HepG2 (cell line): ENCODE results near the gene PLD2. TPM values are rescaled to one million over a fixed set of nuclear protein-coding genes. Genes with fewer than 3 reads are reported as not detected.

Experiments used
- AKNA ChIP-seq: sonication (generic); formaldehyde crosslinking; IDR thresholded peaks from 2 replicates; pipeline ENCODE4 v1.4.0; 2020; ENCODE audit warnings: missing genetic modification reagents, borderline replicate concordance
- BATF2 ChIP-seq: sonication (generic); formaldehyde crosslinking; IDR thresholded peaks from 2 replicates; pipeline ENCODE4 v1.8.0; 2022; ENCODE audit warnings: mild to moderate bottlenecking, missing genetic modification reagents, moderate library complexity
- ETV5 ChIP-seq: IDR thresholded peaks from 2 replicates; pipeline ENCODE4 v1.6.1; 2018; ENCODE audit warnings: missing biosample characterization, missing genetic modification reagents, inconsistent platforms, borderline replicate concordance
- GTF3A ChIP-seq: sonication (generic); formaldehyde crosslinking; conservative IDR thresholded peaks from 2 replicates; pipeline ENCODE4 v1.4.0; 2020; ENCODE audit warnings: mild to moderate bottlenecking, missing genetic modification reagents
- NCOA1 ChIP-seq: sonication (generic); formaldehyde crosslinking; IDR thresholded peaks from 2 replicates; pipeline ENCODE4 v1.9.0; 2021; ENCODE audit warnings: missing genetic modification reagents
- PCBP2 ChIP-seq: fragments of 200-400 bp; formaldehyde crosslinking; optimal IDR thresholded peaks from 2 replicates; pipeline ENCODE3; 2018; ENCODE audit warnings: low read length, low read depth; ENCODE audit not compliant: poor library complexity, severe bottlenecking
- PHB2 ChIP-seq: fragments of 450-650 bp; IDR thresholded peaks from 2 replicates; pipeline ENCODE4 v1.6.1; 2018; ENCODE audit not compliant: partially characterized antibody
- REPIN1 ChIP-seq: sonication (generic); formaldehyde crosslinking; IDR thresholded peaks from 2 replicates; pipeline ENCODE4 v1.8.0; 2022; ENCODE audit warnings: missing genetic modification reagents, low read depth, mild to moderate bottlenecking, borderline replicate concordance
- SOX6 ChIP-seq, 2 experiments: fragments of 450-650 bp in 1 of 2; sonication (generic) in 1 of 2; formaldehyde crosslinking in 1 of 2; IDR thresholded peaks; 2 replicates each; pipeline versions ENCODE4 v1.4.0 to v1.6.1; 2017 to 2020; ENCODE audit warnings: antibody characterized with exemption in 1 of 2, mild to moderate bottlenecking in 1 of 2, missing genetic modification reagents in 1 of 2
- TRIM24 ChIP-seq: sonication (generic); formaldehyde crosslinking; IDR thresholded peaks from 2 replicates; pipeline ENCODE4 v1.8.0; 2022; ENCODE audit warnings: mild to moderate bottlenecking, missing genetic modification reagents
- ZKSCAN1 ChIP-seq: fragments of 150-350 bp; IDR thresholded peaks from 2 replicates; pipeline ENCODE4 v1.6.1; 2014; ENCODE audit warnings: low read length
- ZZZ3 ChIP-seq: sonication (generic); formaldehyde crosslinking; IDR thresholded peaks from 2 replicates; pipeline ENCODE4 v1.4.0; 2020; ENCODE audit warnings: missing genetic modification reagents, mild to moderate bottlenecking, borderline replicate concordance
- polyA plus RNA-seq, 8 experiments: library from polyadenylated mRNA; depleted of rRNA in 3 of 8; stranded (reverse) in 7 of 8; unstranded in 1 of 8; fragments of >200 nt; fragmentation: Illumina TruSeq in 4 of 8; extraction: Trizol in 4 of 8; gene quantifications; 2 replicates each; pipeline versions ENCODE4 v1.2.1 to v1.2.3, GENCODE V29; 2011 to 2016; ENCODE audit warnings: low read depth in 4 of 8, missing spikeins in 1 of 8, mixed read lengths in 1 of 8; ENCODE audit not compliant: insufficient read depth in 1 of 8
- total RNA-seq, 5 experiments: library from RNA; depleted of rRNA; stranded (reverse); fragments of >200 nt; fragmentation: Illumina TruSeq; extraction: Trizol; gene quantifications; 2 replicates each; pipeline ENCODE4 v1.2.3, GENCODE V29; 2016; ENCODE audit warnings: low read depth in 1 of 5
- TF ChIP-seq, protein P1 (sequence below): sonication (generic); formaldehyde crosslinking; conservative IDR thresholded peaks from 2 replicates; pipeline ENCODE4 v1.4.0; 2020; ENCODE audit warnings: missing genetic modification reagents
- TF ChIP-seq, protein P2 (sequence below): IDR thresholded peaks from 2 replicates; pipeline ENCODE4 v1.6.1; 2018; ENCODE audit warnings: missing genetic modification reagents
- TF ChIP-seq, protein P3 (sequence below): IDR thresholded peaks from 2 replicates; pipeline ENCODE4 v1.6.1; 2018; ENCODE audit warnings: missing genetic modification reagents, mild to moderate bottlenecking, missing compliant biosample characterization
- TF ChIP-seq, protein P4 (sequence below): sonication (generic); formaldehyde crosslinking; IDR thresholded peaks from 2 replicates; pipeline ENCODE4 v1.9.0; 2021; ENCODE audit warnings: missing genetic modification reagents, borderline replicate concordance

PLD2 gene
- total and polyA plus RNA-seq, 2 of the 13 experiments (the other 11 are each of a cell fraction or from before 2014, with no cell fraction given) = 13.4 to 29.7 TPM

GRCh38 chr17:4788807-4789700 is 17.9 kb upstream of the PLD2 start, which contains the start of gene GLTPD2 (continued):
- TF ChIP-seq AKNA (CRISPR knock-in tag) (0 out of 2 replicates have a peak, but pooled peaks have one; percentile 43), ZKSCAN1 (no peak), GTF3A (CRISPR knock-in tag) (no peak), TRIM24 (no peak), PHB2 (no peak), ZZZ3 (no peak), PCBP2 (no peak), ETV5 (CRISPR knock-in tag) (no peak; the same call in 1 of the 2 replicates), BATF2 (CRISPR knock-in tag) (no peak), REPIN1 (CRISPR knock-in tag) (no peak; the same call in none of the 2 replicates), SOX6 (IDR thresholded peaks at IDR 0.05) (no peak), SOX6 (CRISPR knock-in tag; IDR thresholded peaks at IDR 0.05) (no peak; the same call in 1 of the 2 replicates), NCOA1 (peak; percentile 73; the same call in 1 of the 2 replicates)
- TF ChIP-seq, protein P1, sequence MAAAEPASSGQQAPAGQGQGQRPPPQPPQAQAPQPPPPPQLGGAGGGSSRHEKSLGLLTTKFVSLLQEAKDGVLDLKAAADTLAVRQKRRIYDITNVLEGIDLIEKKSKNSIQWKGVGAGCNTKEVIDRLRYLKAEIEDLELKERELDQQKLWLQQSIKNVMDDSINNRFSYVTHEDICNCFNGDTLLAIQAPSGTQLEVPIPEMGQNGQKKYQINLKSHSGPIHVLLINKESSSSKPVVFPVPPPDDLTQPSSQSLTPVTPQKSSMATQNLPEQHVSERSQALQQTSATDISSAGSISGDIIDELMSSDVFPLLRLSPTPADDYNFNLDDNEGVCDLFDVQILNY (CRISPR knock-in tag) = no peak
- TF ChIP-seq, protein P2, sequence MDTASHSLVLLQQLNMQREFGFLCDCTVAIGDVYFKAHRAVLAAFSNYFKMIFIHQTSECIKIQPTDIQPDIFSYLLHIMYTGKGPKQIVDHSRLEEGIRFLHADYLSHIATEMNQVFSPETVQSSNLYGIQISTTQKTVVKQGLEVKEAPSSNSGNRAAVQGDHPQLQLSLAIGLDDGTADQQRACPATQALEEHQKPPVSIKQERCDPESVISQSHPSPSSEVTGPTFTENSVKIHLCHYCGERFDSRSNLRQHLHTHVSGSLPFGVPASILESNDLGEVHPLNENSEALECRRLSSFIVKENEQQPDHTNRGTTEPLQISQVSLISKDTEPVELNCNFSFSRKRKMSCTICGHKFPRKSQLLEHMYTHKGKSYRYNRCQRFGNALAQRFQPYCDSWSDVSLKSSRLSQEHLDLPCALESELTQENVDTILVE = 0 out of 2 replicates have a peak, but pooled peaks have one; percentile 48
- TF ChIP-seq, protein P3, sequence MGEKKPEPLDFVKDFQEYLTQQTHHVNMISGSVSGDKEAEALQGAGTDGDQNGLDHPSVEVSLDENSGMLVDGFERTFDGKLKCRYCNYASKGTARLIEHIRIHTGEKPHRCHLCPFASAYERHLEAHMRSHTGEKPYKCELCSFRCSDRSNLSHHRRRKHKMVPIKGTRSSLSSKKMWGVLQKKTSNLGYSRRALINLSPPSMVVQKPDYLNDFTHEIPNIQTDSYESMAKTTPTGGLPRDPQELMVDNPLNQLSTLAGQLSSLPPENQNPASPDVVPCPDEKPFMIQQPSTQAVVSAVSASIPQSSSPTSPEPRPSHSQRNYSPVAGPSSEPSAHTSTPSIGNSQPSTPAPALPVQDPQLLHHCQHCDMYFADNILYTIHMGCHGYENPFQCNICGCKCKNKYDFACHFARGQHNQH (CRISPR knock-in tag) = no peak; the same call in 1 of the 2 replicates
- TF ChIP-seq, protein P4, sequence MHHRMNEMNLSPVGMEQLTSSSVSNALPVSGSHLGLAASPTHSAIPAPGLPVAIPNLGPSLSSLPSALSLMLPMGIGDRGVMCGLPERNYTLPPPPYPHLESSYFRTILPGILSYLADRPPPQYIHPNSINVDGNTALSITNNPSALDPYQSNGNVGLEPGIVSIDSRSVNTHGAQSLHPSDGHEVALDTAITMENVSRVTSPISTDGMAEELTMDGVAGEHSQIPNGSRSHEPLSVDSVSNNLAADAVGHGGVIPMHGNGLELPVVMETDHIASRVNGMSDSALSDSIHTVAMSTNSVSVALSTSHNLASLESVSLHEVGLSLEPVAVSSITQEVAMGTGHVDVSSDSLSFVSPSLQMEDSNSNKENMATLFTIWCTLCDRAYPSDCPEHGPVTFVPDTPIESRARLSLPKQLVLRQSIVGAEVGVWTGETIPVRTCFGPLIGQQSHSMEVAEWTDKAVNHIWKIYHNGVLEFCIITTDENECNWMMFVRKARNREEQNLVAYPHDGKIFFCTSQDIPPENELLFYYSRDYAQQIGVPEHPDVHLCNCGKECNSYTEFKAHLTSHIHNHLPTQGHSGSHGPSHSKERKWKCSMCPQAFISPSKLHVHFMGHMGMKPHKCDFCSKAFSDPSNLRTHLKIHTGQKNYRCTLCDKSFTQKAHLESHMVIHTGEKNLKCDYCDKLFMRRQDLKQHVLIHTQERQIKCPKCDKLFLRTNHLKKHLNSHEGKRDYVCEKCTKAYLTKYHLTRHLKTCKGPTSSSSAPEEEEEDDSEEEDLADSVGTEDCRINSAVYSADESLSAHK (CRISPR knock-in tag) = no peak
